ENCODE measurements around the gene PYGB. TPM values are rescaled to one million over a fixed set of nuclear protein-coding genes. Genes with fewer than 3 reads are reported as not detected.

The PYGB gene
- total RNA-seq, 1 donor from 2014 or later: 57.9 TPM

GRCh38 chr20:25283221-25283951 lies 35.5 kb downstream of the PYGB start:
- Mint-ChIP-seq H3K27me3 (ENCODE audit: unreplicated experiment) (peaks cover 9% of the 10 kb centered on the region), H3K27ac (ENCODE audit: unreplicated experiment) (no peak overlapping the region), H3K9me3 (ENCODE audit: unreplicated experiment) (no peaks in the 10 kb centered on the region), H3K36me3 (ENCODE audit: low read depth, unreplicated experiment) (peaks cover 31% of the 10 kb centered on the region), H3K4me3 (ENCODE audit: unreplicated experiment) (no peak overlapping the region), H3K4me1 (ENCODE audit: unreplicated experiment) (no peaks in the 10 kb centered on the region)
- TF ChIP-seq, protein P1, sequence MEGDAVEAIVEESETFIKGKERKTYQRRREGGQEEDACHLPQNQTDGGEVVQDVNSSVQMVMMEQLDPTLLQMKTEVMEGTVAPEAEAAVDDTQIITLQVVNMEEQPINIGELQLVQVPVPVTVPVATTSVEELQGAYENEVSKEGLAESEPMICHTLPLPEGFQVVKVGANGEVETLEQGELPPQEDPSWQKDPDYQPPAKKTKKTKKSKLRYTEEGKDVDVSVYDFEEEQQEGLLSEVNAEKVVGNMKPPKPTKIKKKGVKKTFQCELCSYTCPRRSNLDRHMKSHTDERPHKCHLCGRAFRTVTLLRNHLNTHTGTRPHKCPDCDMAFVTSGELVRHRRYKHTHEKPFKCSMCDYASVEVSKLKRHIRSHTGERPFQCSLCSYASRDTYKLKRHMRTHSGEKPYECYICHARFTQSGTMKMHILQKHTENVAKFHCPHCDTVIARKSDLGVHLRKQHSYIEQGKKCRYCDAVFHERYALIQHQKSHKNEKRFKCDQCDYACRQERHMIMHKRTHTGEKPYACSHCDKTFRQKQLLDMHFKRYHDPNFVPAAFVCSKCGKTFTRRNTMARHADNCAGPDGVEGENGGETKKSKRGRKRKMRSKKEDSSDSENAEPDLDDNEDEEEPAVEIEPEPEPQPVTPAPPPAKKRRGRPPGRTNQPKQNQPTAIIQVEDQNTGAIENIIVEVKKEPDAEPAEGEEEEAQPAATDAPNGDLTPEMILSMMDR (IDR thresholded peaks at IDR 0.05; ENCODE audit: unreplicated experiment): no peak
- no peak for DNase-seq (ENCODE audit: low spot score)

- Mint-ChIP-seq H3K36me3 (ENCODE audit: low read depth, unreplicated experiment) (peaks cover 39% of the 10 kb centered on the region), H3K4me3 (ENCODE audit: unreplicated experiment) (no peak overlapping the region), H3K9me3 (ENCODE audit: unreplicated experiment) (no peaks in the 10 kb centered on the region), H3K4me1 (ENCODE audit: unreplicated experiment) (no peaks in the 10 kb centered on the region), H3K27ac (ENCODE audit: unreplicated experiment) (no peak overlapping the region), H3K27me3 (ENCODE audit: unreplicated experiment) (peaks cover 10% of the 10 kb centered on the region)
- TF ChIP-seq, protein P1 (IDR thresholded peaks at IDR 0.05; ENCODE audit: unreplicated experiment): no peak
- no peak for DNase-seq (ENCODE audit: low spot score)
These were observed 36.3 kb downstream of the PYGB start for GRCh38 chr20:25284131-25284601.

GRCh38 chr20:25285091-25285647 lies 37.3 kb downstream of the PYGB start:
- Mint-ChIP-seq H3K27me3 (ENCODE audit: unreplicated experiment) (peaks cover 10% of the 10 kb centered on the region), H3K4me3 (ENCODE audit: unreplicated experiment) (peak overlapping the region; percentile 33), H3K4me1 (ENCODE audit: unreplicated experiment) (no peaks in the 10 kb centered on the region), H3K36me3 (ENCODE audit: low read depth, unreplicated experiment) (peaks cover 49% of the 10 kb centered on the region), H3K27ac (ENCODE audit: unreplicated experiment) (no peak overlapping the region), H3K9me3 (ENCODE audit: unreplicated experiment) (no peaks in the 10 kb centered on the region)
- DNase-seq (ENCODE audit: low spot score): no peak
- TF ChIP-seq, protein P1 (IDR thresholded peaks at IDR 0.05; ENCODE audit: unreplicated experiment): no peak

- Mint-ChIP-seq H3K4me1 (ENCODE audit: unreplicated experiment) (no peaks in the 10 kb centered on the region), H3K27ac (ENCODE audit: unreplicated experiment) (no peak overlapping the region), H3K9me3 (ENCODE audit: unreplicated experiment) (no peaks in the 10 kb centered on the region), H3K36me3 (ENCODE audit: low read depth, unreplicated experiment) (peaks cover 52% of the 10 kb centered on the region), H3K27me3 (ENCODE audit: unreplicated experiment) (peaks cover 10% of the 10 kb centered on the region), H3K4me3 (ENCODE audit: unreplicated experiment) (peak overlapping the region; percentile 33)
- no peak for DNase-seq (ENCODE audit: low spot score)
- TF ChIP-seq, protein P1 (IDR thresholded peaks at IDR 0.05; ENCODE audit: unreplicated experiment): no peak
These were observed 38.2 kb downstream of the PYGB start for GRCh38 chr20:25285856-25286798.
